GM12878 (cell line): Measurements from ENCODE around the gene CPVL. TPM values are rescaled to one million over a fixed set of nuclear protein-coding genes. Genes with fewer than 3 reads are reported as not detected.

ENCODE experiments used
- ATAC-seq: fragments of 200-7000 bp; cut with Tn5 transposase; 3 replicates; pipeline ENCODE4 v1.9.1; 2020; ENCODE audit warnings: mild to moderate bottlenecking, moderate library complexity
- BruUV-seq: library from RNA; stranded (reverse); fragments of 400-500 nt; replicated peaks from 2 replicates; lab custom pipeline; 2021; lab: Mats Ljungman, UMichigan
- CTCF ChIA-PET: fragments of 300-600 bp; sonication (Branson Sonifier 250); formaldehyde crosslinking; extraction: SDS; loops from one replicate; lab custom pipeline; 2021; ENCODE audit warnings: inconsistent platforms; lab: Yijun Ruan, JAX
- POLR2A ChIA-PET: fragments of 350-600 bp; formaldehyde crosslinking; extraction: SDS; loops from one replicate; lab custom pipeline; 2021; ENCODE audit warnings: inconsistent platforms; lab: Charles Lee
- RAD21 ChIA-PET: fragments of 300-600 bp; sonication (Branson Sonifier 250); formaldehyde crosslinking; loops from one replicate; lab custom pipeline; 2023; ENCODE audit warnings: antibody characterized with exemption; ENCODE audit not compliant: unreplicated experiment; lab: Charles Lee
- SMC1A ChIA-PET: fragments of 300-600 bp; sonication (Branson Sonifier 250); formaldehyde crosslinking; loops from one replicate; lab custom pipeline; 2023; ENCODE audit not compliant: unreplicated experiment, uncharacterized antibody; lab: Charles Lee
- DNase-seq: peaks from one replicate; pipeline ENCODE4 v3.0.0-alpha.2; 2011; ENCODE audit warnings: low read depth, low spot score
- FAIRE-seq: peaks from 3 replicates; lab custom pipeline; 2011; peaks lifted over from hg19 to GRCh38; lab: Jason Lieb, UNC
- H2AFZ ChIP-seq: 2 replicates; pipeline ENCODE4 v1.6.0; 2011; ENCODE audit warnings: low read depth, low read length, control low read depth; ENCODE audit not compliant: control insufficient read depth
- H3K27ac ChIP-seq: 2 replicates; pipeline ENCODE4 v1.5.1; 2011; ENCODE audit warnings: control low read depth; ENCODE audit not compliant: control insufficient read depth, insufficient read depth
- H3K27me3 ChIP-seq, 2 experiments: replicated peaks in 1 of 2; 2 replicates each; pipeline versions ENCODE4 v1.6.0 to v1.6.1; 2011; ENCODE audit warnings: low read length in 1 of 2; ENCODE audit not compliant: control insufficient read depth in 2 of 2, insufficient read depth in 2 of 2
- H3K36me3 ChIP-seq, 2 experiments: 2 replicates each; pipeline ENCODE4 v1.5.1; 2011; ENCODE audit warnings: low read length in 1 of 2; ENCODE audit not compliant: control insufficient read depth in 2 of 2, insufficient read depth in 2 of 2
- H3K4me1 ChIP-seq: 2 replicates; pipeline ENCODE4 v1.6.1; 2011; ENCODE audit warnings: mild to moderate bottlenecking, low read length, moderate library complexity, mixed read lengths; ENCODE audit not compliant: control insufficient read depth, insufficient read depth
- H3K4me2 ChIP-seq: 2 replicates; pipeline ENCODE4 v1.6.0; 2011; ENCODE audit warnings: control low read depth; ENCODE audit not compliant: control insufficient read depth, insufficient read depth
- H3K4me3 ChIP-seq: fragments of 200-600 bp; sonication (generic); 2 replicates; pipeline ENCODE4 v1.5.1; 2016
- H3K79me2 ChIP-seq: 2 replicates; pipeline ENCODE4 v1.6.0; 2011; ENCODE audit warnings: low read length; ENCODE audit not compliant: control insufficient read depth, insufficient read depth
- H3K9ac ChIP-seq: 2 replicates; pipeline ENCODE4 v1.8.0; 2011; ENCODE audit warnings: low read length, control low read depth, mixed read lengths; ENCODE audit not compliant: control insufficient read depth, insufficient read depth
- H3K9me3 ChIP-seq: replicated peaks from 3 replicates; pipeline ENCODE4 v1.5.1; 2011; ENCODE audit warnings: mild to moderate bottlenecking, low read length; ENCODE audit not compliant: control insufficient read depth, insufficient read depth
- H4K20me1 ChIP-seq: 2 replicates; pipeline ENCODE4 v1.6.0; 2011; ENCODE audit not compliant: control insufficient read depth, insufficient read depth
- BCLAF1 ChIP-seq: fragments of 450-650 bp; IDR thresholded peaks from 2 replicates; pipeline ENCODE4 v1.6.1; 2017; ENCODE audit warnings: antibody characterized with exemption, mild to moderate bottlenecking, moderate library complexity
- CREB1 ChIP-seq: IDR thresholded peaks from 2 replicates; pipeline ENCODE4 v1.6.1; 2012; ENCODE audit warnings: low read depth, mild to moderate bottlenecking, inconsistent platforms
- GABPA ChIP-seq: IDR thresholded peaks from 2 replicates; pipeline ENCODE4 v1.6.1; 2014; ENCODE audit warnings: antibody characterized with exemption, low read depth, mild to moderate bottlenecking, inconsistent platforms
- NFYB ChIP-seq: IDR thresholded peaks from 2 replicates; pipeline ENCODE4 v1.6.1; 2011; ENCODE audit warnings: low read depth, mild to moderate bottlenecking, low read length, improper control_type of control experiment, moderate library complexity; ENCODE audit not compliant: insufficient read depth
- PAX8 ChIP-seq: fragments of 450-650 bp; IDR thresholded peaks from 2 replicates; pipeline ENCODE4 v1.6.1; 2017; ENCODE audit warnings: mild to moderate bottlenecking, moderate library complexity
- REST ChIP-seq: IDR thresholded peaks from 2 replicates; pipeline ENCODE4 v1.6.1; 2012; ENCODE audit warnings: mild to moderate bottlenecking, low read depth, low read length
- TAF1 ChIP-seq: IDR thresholded peaks from 2 replicates; pipeline ENCODE4 v1.6.1; 2011; ENCODE audit warnings: mild to moderate bottlenecking, low read depth, low read length, borderline replicate concordance
- ZNF622 ChIP-seq: fragments of 450-650 bp; IDR thresholded peaks from 2 replicates; pipeline ENCODE4 v1.6.1; 2017; ENCODE audit warnings: mild to moderate bottlenecking, inconsistent platforms
- ZZZ3 ChIP-seq: IDR thresholded peaks from 2 replicates; pipeline ENCODE4 v1.6.1; 2011; ENCODE audit warnings: low read depth; ENCODE audit not compliant: control insufficient read depth, insufficient read length
- WGBS: methylation state at CpG from one replicate; pipeline ENCODE4 v1.1.6; 2016; ENCODE audit warnings: low lambda C conversion rate; ENCODE audit not compliant: insufficient replicate concordance, insufficient coverage; ENCODE audit errors: missing lambda C conversion rate; 5-methylcytosine and 5-hydroxymethylcytosine counted together
- in situ Hi-C: fragments of 300-500 bp; cut with MboI; formaldehyde crosslinking; loops from 9 replicates; pipeline ENCODE4 v1.14.3; 2018; ENCODE audit warnings: mixed read lengths
- intact Hi-C: fragments of 100-400 bp; cut with micrococcal nuclease; formaldehyde crosslinking; loops from one replicate; pipeline ENCODE4 v1.14.2; 2022; ENCODE audit not compliant: unreplicated experiment
- polyA plus RNA-seq, 11 experiments: library from polyadenylated mRNA; depleted of rRNA in 4 of 11; unstranded in 6 of 11; stranded (reverse) in 5 of 11; fragments of >200 nt; fragmentation: Nextera tagmentation in 4 of 11; fragmentation: Illumina TruSeq in 1 of 11; extraction: Ambion mirVana in 4 of 11; extraction: Trizol in 1 of 11; gene quantifications; 1 replicate in 1 of 11; 2 replicates in 10 of 11; pipeline versions ENCODE4 v1.2.1 to v1.2.3, GENCODE V29; 2011 to 2016; ENCODE audit warnings: inconsistent platforms in 2 of 11, missing spikeins in 2 of 11, low read depth in 1 of 11
- total RNA-seq, 4 experiments: library from RNA; depleted of rRNA in 3 of 4; stranded (reverse); fragments of >200 nt in 3 of 4; fragmentation: Illumina TruSeq in 1 of 4; extraction: Trizol in 1 of 4; gene quantifications; 2 replicates each; pipeline versions ENCODE4 v1.2.1 to v1.2.3, GENCODE V29; 2013 to 2021

The CPVL gene
- total and polyA plus RNA-seq, 10 of the 15 experiments (the other 5 are each of a cell fraction or from before 2014, with no cell fraction given) = 0.59 TPM; not detected in 9

DNA sequence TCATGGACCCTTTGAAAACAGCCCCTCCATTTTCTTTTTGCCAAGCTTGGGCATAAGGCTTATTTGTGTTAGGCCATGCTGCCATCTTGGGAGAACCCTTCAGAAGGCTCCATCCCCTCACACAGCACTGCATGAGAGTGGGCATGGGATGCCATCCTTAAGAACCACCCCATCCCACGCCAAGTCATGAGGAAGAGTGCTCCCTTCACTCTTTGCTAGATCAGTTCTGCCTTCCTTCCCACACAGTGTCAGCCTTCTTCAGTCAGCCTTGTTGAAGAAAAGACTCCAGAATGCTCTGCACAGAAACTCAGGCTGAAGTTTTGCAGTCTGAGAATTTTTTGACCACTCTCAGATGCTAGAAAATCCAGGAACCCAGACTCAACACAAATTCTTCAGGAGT, 32.8 kb upstream of the CPVL start:
- CTCF ChIA-PET = interaction anchor here (1.0 kb wide), 1 partner anchor 10 kb away, joined by 3 read pairs; no protein-coding TSS in a partner anchor

More for the DNA sequence above, 32.8 kb upstream of the CPVL start:
- FAIRE-seq (no peak), ATAC-seq (no peak), DNase-seq (no peak)
- H3K27ac ChIP-seq = no peak overlapping the region
- POLR2A ChIA-PET = no interaction called here
- H3K4me2 ChIP-seq = no peak overlapping the region
- no peaks in the 10 kb centered on the region for H3K36me3 ChIP-seq
- H3K27me3 ChIP-seq = no peaks in the 10 kb centered on the region
- H3K4me1 ChIP-seq = no peaks in the 10 kb centered on the region
- RAD21 ChIA-PET = interaction anchor here (1.7 kb wide), 1 partner anchor 11 kb away, joined by 3 read pairs; no protein-coding TSS in a partner anchor
- H2AFZ ChIP-seq = no peak overlapping the region
- H3K9ac ChIP-seq = no peak overlapping the region
- H3K79me2 ChIP-seq = no peaks in the 10 kb centered on the region
- 0% methylated on average over 1 of the region's 1 CpG for WGBS
- BruUV-seq = no TSS peak
- in situ Hi-C loops (no loop called here), intact Hi-C loops (no loop called here)
- H4K20me1 ChIP-seq = no peaks in the 10 kb centered on the region
- SMC1A ChIA-PET = no interaction called here
- TF ChIP-seq NFYB (no peak), BCLAF1 (no peak), TAF1 (no peak), ZZZ3 (no peak), GABPA (no peak), PAX8 (no peak), ZNF622 (no peak), CREB1 (no peak), REST (no peak)
- H3K4me3 ChIP-seq = no peak overlapping the region
- no peaks in the 10 kb centered on the region for H3K9me3 ChIP-seq
